SK-N-SH (cell line): ENCODE data around the gene OSBPL2. TPM values are rescaled to one million over a fixed set of nuclear protein-coding genes. Genes with fewer than 3 reads are reported as not detected.

Experiments used
- CTCF ChIA-PET: fragments of 300-600, 350-600 bp; formaldehyde crosslinking; extraction: SDS; loops from one replicate; lab custom pipeline; 2021; lab: Yijun Ruan, JAX
- POLR2A ChIA-PET: fragments of 350-600 bp; sonication (Branson Sonifier 250); formaldehyde crosslinking; extraction: SDS; loops from one replicate; lab custom pipeline; 2020; ENCODE audit warnings: antibody characterized with exemption, inconsistent platforms; lab: Yijun Ruan, JAX
- DNase-seq: peaks from one replicate; pipeline ENCODE4 v3.0.0; 2012
- H2AFZ ChIP-seq: fragments of 200-600 bp; sonication (generic); 2 replicates; pipeline ENCODE4 v1.8.1; 2016; ENCODE audit warnings: antibody characterized with exemption, mild to moderate bottlenecking, low read depth
- H3F3A ChIP-seq: fragments of 200-600 bp; sonication (generic); replicated peaks from 2 replicates; pipeline ENCODE3; 2016; ENCODE audit warnings: antibody characterized with exemption, mild to moderate bottlenecking; ENCODE audit not compliant: insufficient read depth
- H3K27ac ChIP-seq, 2 experiments: fragments of 200-500 bp in 1 of 2; fragments of 200-600 bp in 1 of 2; sonication (Bioruptor generic) in 1 of 2; sonication (generic), shearing (Covaris generic) in 1 of 2; 2 replicates each; pipeline versions ENCODE4 v1.5.1 to v1.6.1; 2014 to 2016; ENCODE audit warnings: low read depth in 2 of 2, inconsistent platforms in 1 of 2, low read length in 1 of 2, mild to moderate bottlenecking in 1 of 2, mixed read lengths in 1 of 2
- H3K27me3 ChIP-seq: fragments of 200-600 bp; sonication (generic), shearing (Covaris generic); 2 replicates; pipeline ENCODE4 v1.6.1; 2016; ENCODE audit warnings: mixed run types; ENCODE audit not compliant: insufficient read depth
- H3K36me3 ChIP-seq, 2 experiments: fragments of 200-500 bp in 1 of 2; fragments of 200-600 bp in 1 of 2; sonication (Bioruptor generic) in 1 of 2; sonication (generic) in 1 of 2; replicated peaks in 1 of 2; 2 replicates each; pipeline versions ENCODE3 to v1.5.1; 2014 to 2016; ENCODE audit warnings: low read length in 1 of 2, mild to moderate bottlenecking in 1 of 2; ENCODE audit not compliant: insufficient read depth in 2 of 2, control insufficient read depth in 1 of 2
- H3K4me1 ChIP-seq, 2 experiments: fragments of 200-500 bp in 1 of 2; fragments of 200-600 bp in 1 of 2; sonication (Bioruptor generic) in 1 of 2; sonication (generic), shearing (Covaris generic) in 1 of 2; 2 replicates each; pipeline versions ENCODE4 v1.5.1 to v1.6.1; 2014 to 2016; ENCODE audit warnings: low read depth in 1 of 2, low read length in 1 of 2, mixed run types in 1 of 2; ENCODE audit not compliant: insufficient read depth in 2 of 2, control insufficient read depth in 1 of 2
- H3K4me2 ChIP-seq: fragments of 200-600 bp; sonication (generic), shearing (Covaris generic); 2 replicates; pipeline ENCODE4 v1.6.1; 2017; ENCODE audit warnings: mixed run types
- H3K4me3 ChIP-seq, 2 experiments: fragments of 200-500 bp in 1 of 2; fragments of 200-600 bp in 1 of 2; sonication (Bioruptor generic) in 1 of 2; sonication (generic), shearing (Covaris generic) in 1 of 2; 2 replicates each; pipeline versions ENCODE4 v1.5.1 to v1.8.1; 2014 to 2016; ENCODE audit warnings: low read depth in 2 of 2, inconsistent platforms in 1 of 2, low read length in 1 of 2, mild to moderate bottlenecking in 1 of 2, mixed read lengths in 1 of 2, moderate library complexity in 1 of 2
- H3K79me2 ChIP-seq: fragments of 200-600 bp; sonication (generic); 2 replicates; pipeline ENCODE4 v1.8.1; 2017; ENCODE audit warnings: mild to moderate bottlenecking; ENCODE audit not compliant: insufficient read depth
- H3K9ac ChIP-seq: fragments of 200-600 bp; sonication (generic); 2 replicates; pipeline ENCODE4 v1.6.1; 2017; ENCODE audit warnings: mixed run types
- H3K9me2 ChIP-seq: fragments of 200-600 bp; sonication (generic); 2 replicates; pipeline ENCODE4 v1.6.1; 2017; ENCODE audit warnings: mixed run types
- H3K9me3 ChIP-seq: fragments of 200-600 bp; sonication (generic); 2 replicates; pipeline ENCODE4 v1.6.1; 2017; ENCODE audit warnings: mixed run types, mild to moderate bottlenecking, moderate library complexity
- H4K20me1 ChIP-seq: fragments of 200-600 bp; sonication (generic); 2 replicates; pipeline ENCODE4 v1.6.1; 2017; ENCODE audit warnings: mild to moderate bottlenecking, mixed run types; ENCODE audit not compliant: insufficient read depth
- CTCF ChIP-seq: fragments of 200-600 bp; sonication (generic); IDR thresholded peaks from 2 replicates; pipeline ENCODE4 v1.6.1; 2017; ENCODE audit warnings: antibody characterized with exemption, mild to moderate bottlenecking, moderate library complexity
- FOSL2 ChIP-seq: IDR thresholded peaks from 2 replicates; pipeline ENCODE4 v1.4.0; 2012; ENCODE audit warnings: low read depth, mild to moderate bottlenecking, moderate library complexity, borderline replicate concordance
- FOXM1 ChIP-seq: IDR thresholded peaks from 2 replicates; pipeline ENCODE4 v1.4.0; 2012; ENCODE audit warnings: low read depth, mild to moderate bottlenecking
- MEF2A ChIP-seq: IDR thresholded peaks from 2 replicates; pipeline ENCODE4 v1.4.0; 2012; ENCODE audit warnings: low read depth, borderline replicate concordance
- RAD21 ChIP-seq: IDR thresholded peaks from 2 replicates; pipeline ENCODE4 v1.6.1; 2012; ENCODE audit warnings: mild to moderate bottlenecking, low read length
- RXRA ChIP-seq: IDR thresholded peaks from 2 replicates; pipeline ENCODE4 v1.4.0; 2012; ENCODE audit warnings: low read depth, mild to moderate bottlenecking, borderline replicate concordance
- SMC3 ChIP-seq: IDR thresholded peaks from 2 replicates; pipeline ENCODE4 v1.6.1; 2012; ENCODE audit warnings: low read depth, low read length, improper control_type of control experiment
- TAF1 ChIP-seq: IDR thresholded peaks from 2 replicates; pipeline ENCODE4 v1.6.1; 2012; ENCODE audit warnings: low read depth, mild to moderate bottlenecking, low read length, moderate library complexity, borderline replicate concordance
- WGBS: methylation state at CpG from one replicate; pipeline ENCODE4 v1.1.6; 2017; ENCODE audit warnings: low lambda C conversion rate; 5-methylcytosine and 5-hydroxymethylcytosine counted together
- polyA plus RNA-seq, 3 experiments: library from polyadenylated mRNA; depleted of rRNA; stranded (reverse); fragments of >200 nt; gene quantifications; 2 replicates each; pipeline ENCODE4 v1.2.3, GENCODE V29; 2012

OSBPL2 gene
- polyA plus RNA-seq, 1 of the 3 experiments (the other 2 are of a cell fraction) = 17.7 TPM

DNA sequence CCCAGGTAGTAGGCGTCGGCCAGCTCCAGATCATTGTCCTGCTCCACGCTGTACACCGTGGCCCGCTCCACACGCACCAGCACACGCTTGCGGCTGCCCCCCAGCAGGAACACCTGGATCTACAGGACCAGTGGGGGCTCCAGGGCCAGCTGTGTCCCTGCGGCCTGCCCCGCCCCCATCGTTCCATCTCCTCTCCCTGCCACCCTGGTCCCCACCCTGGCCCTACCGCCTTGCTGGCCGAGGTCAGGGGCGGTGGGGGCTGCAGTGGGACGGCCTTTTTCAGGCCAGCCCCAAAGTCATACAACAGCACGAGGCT is 74.3 kb downstream of the OSBPL2 start (continued):
- TF ChIP-seq CTCF (no peak), RAD21 (no peak), SMC3 (no peak), TAF1 (no peak), MEF2A (no peak)

GRCh38 chr20:62313021-62313420 is 74.7 kb downstream of the OSBPL2 start:
- H2AFZ ChIP-seq = no peak overlapping the region
- no peak for DNase-seq
- no peaks in the 10 kb centered on the region for H3K4me1 ChIP-seq
- peaks cover 0 to 88% of the 10 kb centered on the region in 2 experiments for H3K36me3 ChIP-seq
- no peaks in the 10 kb centered on the region for H3K9me3 ChIP-seq
- no peak overlapping the region for H3K4me3 ChIP-seq
- TF ChIP-seq FOSL2 = no peak
- TF ChIP-seq SMC3 = no peak
- H3K79me2 ChIP-seq = no peaks in the 10 kb centered on the region
- H4K20me1 ChIP-seq = 0 out of 2 replicates have a peak, but pooled peaks cover 8% of the 10 kb centered on the region
- H3K27ac ChIP-seq = no peak overlapping the region
- 87% methylated on average over 14 of the region's 26 CpGs for WGBS
- no peaks in the 10 kb centered on the region for H3K9me2 ChIP-seq
- no peak overlapping the region for H3K4me2 ChIP-seq
- H3K9ac ChIP-seq = no peak overlapping the region
- CTCF ChIA-PET = interaction anchor here (1.1 to 1.2 kb wide), 2 partner anchors 69 to 70 kb away, joined by 3 to 4 read pairs; no protein-coding TSS in a partner anchor
- peaks cover 12% of the 10 kb centered on the region for H3F3A ChIP-seq
- H3K27me3 ChIP-seq = no peaks in the 10 kb centered on the region
- POLR2A ChIA-PET = no interaction called here

DNA sequence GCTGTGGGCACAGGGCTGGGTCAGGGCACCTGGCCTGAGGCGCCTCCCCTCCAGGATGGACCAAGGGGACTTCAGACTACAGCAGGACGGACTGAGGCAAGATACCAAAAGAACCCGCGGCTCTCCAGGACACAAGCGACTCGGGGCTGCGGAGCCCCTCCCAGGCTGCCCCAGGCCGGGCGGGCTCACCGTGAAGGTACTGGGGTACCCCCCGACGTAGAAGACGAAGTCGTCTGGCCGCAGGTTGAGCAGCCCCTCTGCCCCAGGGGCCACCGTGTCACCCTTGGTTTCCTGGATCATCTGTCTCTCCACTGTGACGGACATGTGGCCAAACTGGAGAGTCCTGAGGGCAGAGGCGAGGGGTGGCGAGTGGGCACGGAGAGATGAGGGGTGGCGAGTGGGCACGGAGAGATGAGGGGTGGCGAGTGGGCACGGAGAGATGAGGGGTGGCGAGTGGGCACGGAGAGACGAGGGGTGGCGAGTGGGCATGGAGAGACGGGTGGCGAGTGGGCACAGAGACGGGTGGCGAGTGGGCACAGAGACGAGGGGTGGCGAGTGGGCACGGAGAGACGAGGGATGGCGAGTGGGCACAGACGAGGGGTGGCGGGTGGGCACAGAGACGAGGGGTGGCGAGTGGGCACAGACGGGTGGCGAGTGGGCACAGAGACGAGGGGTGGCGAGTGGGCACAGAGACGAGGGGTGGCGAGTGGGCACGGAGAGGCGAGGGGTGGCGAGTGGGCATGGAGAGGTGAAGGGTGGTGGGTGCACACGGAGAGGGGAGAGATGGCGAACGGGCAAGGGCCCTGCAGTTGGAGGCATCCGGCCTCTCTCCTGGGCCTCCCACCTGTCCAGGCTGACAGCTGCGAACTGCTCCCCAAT is 75.4 kb downstream of the OSBPL2 start:
- POLR2A ChIA-PET = no interaction called here
- Histone ChIP-seq H3K27me3 (no peaks in the 10 kb centered on the region), H3K79me2 (no peaks in the 10 kb centered on the region), H3K36me3 (peaks cover 0 to 82% of the 10 kb centered on the region in 2 experiments)
- TF ChIP-seq FOSL2 = no peak
- TF ChIP-seq TAF1 = no peak
- no peak for TF ChIP-seq FOXM1
- TF ChIP-seq RXRA = no peak
- TF ChIP-seq, all 33 proteins: peak for 0
- Histone ChIP-seq H3K9ac (no peak overlapping the region), H4K20me1 (0 out of 2 replicates have a peak, but pooled peaks cover under 1% of the 10 kb centered on the region), H3K4me2 (no peak overlapping the region), H3K4me1 (no peaks in the 10 kb centered on the region), H3K9me2 (no peaks in the 10 kb centered on the region), H3K27ac (no peak overlapping the region), H3F3A (peaks cover 5% of the 10 kb centered on the region), H3K9me3 (no peaks in the 10 kb centered on the region), H3K4me3 (no peak overlapping the region), H2AFZ (no peak overlapping the region)
- CTCF ChIA-PET = interaction anchor here (2.9 kb wide), 1 partner anchor 11 kb away, joined by 13 read pairs; the partner anchor contains the start of gene ADRM1
- 93% methylated on average over 54 of the region's 55 CpGs for WGBS
- no peak for DNase-seq
